Measurements from ENCODE around the gene VEGFA.
A peak's percentile ranks its signal among the peaks of the same experiment; 100 is the strongest.

Gene VEGFA

DNA sequence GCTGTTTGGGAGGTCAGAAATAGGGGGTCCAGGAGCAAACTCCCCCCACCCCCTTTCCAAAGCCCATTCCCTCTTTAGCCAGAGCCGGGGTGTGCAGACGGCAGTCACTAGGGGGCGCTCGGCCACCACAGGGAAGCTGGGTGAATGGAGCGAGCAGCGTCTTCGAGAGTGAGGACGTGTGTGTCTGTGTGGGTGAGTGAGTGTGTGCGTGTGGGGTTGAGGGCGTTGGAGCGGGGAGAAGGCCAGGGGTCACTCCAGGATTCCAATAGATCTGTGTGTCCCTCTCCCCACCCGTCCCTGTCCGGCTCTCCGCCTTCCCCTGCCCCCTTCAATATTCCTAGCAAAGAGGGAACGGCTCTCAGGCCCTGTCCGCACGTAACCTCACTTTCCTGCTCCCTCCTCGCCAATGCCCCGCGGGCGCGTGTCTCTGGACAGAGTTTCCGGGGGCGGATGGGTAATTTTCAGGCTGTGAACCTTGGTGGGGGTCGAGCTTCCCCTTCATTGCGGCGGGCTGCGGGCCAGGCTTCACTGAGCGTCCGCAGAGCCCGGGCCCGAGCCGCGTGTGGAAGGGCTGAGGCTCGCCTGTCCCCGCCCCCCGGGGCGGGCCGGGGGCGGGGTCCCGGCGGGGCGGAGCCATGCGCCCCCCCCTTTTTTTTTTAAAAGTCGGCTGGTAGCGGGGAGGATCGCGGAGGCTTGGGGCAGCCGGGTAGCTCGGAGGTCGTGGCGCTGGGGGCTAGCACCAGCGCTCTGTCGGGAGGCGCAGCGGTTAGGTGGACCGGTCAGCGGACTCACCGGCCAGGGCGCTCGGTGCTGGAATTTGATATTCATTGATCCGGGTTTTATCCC is at the start of gene VEGFA:
Gene VEGFA (plus strand): TSS at position 686 of the 846 bp plus-strand sequence.
- DNase-seq: peak; percentile 69

DNA sequence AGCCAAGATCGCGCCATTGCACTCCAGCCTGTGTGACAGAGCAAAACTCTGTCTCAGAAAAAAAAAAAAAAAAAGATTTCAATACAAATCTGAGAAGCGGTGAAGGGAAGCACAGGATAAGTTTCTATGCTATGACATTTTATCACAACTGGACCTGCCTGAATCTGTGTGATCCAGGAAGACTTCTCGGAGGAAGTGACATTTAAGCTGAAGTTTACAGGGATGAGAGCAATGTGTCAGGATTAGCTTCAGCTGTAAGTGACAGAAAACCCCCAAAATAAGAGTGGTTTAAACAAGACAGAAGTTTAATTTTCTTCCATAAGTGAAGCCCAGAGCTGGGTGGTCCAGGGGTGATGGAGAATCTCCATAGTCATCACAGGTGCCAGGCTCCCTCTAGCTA is 49.0 kb upstream of the VEGFA start:
- no peak for DNase-seq

GRCh38 chr6:43722920-43723545 is 47.0 kb upstream of the VEGFA start:
- DNase-seq: no peak

GRCh38 chr6:43723737-43724295 is 46.2 kb upstream of the VEGFA start:
- peak; percentile 1 for DNase-seq

GRCh38 chr6:43724354-43724753 is 45.7 kb upstream of the VEGFA start:
- no peak for DNase-seq

- DNase-seq: no peak
These were observed 44.9 kb upstream of the VEGFA start for GRCh38 chr6:43724914-43725642.

GRCh38 chr6:43725643-43726580 is 44.1 kb upstream of the VEGFA start:
- DNase-seq: no peak

DNA sequence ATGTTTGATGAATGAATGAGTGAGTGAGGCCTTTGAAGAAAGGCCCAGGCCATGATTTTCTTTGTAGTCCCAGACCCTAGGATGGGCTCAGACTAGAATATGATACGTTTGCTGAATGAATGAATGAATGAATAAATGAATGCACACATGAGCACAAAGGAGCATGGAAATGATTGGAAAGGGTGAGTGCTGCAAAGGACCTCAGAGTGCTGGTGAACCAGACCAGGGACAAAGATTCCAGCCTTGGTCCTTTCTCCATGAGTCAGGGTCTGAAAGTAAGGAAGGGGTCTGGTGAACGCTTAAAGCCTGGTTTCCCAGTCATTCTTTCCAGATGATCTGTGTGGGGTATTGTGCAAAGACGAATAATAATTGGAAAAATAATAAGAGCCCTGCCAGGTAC is 42.4 kb upstream of the VEGFA start:
- DNase-seq: no peak

GRCh38 chr6:43728586-43728985 is 41.4 kb upstream of the VEGFA start:
- no peak for DNase-seq

- no peak for DNase-seq
These were observed 40.5 kb upstream of the VEGFA start for GRCh38 chr6:43729537-43729936.

- no peak for DNase-seq
These were observed 39.4 kb upstream of the VEGFA start for GRCh38 chr6:43730634-43731033.

- DNase-seq: no peak
These were observed 36.3 kb upstream of the VEGFA start for GRCh38 chr6:43733471-43734293.

DNA sequence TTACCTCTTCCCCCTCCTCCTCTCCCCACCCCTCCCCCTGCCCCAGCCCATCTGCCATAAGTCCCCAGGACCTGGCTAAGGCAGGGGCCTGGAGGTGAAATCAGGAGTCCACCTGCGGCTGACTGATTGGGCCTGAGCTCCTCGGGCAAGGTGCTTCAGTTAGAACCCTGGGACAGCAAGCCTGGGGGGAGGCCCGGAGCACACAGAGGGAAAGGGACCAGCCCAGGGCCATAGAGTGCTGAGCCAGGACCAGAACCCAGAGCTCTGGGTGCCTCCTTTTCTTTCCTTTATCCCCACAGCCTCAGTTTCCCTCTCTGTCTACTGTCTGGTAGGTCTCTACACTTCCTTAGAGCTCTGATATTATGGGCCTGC is 35.7 kb upstream of the VEGFA start:
- DNase-seq: no peak

- DNase-seq: no peak
These were observed 34.3 kb upstream of the VEGFA start for GRCh38 chr6:43735642-43736199.

DNA sequence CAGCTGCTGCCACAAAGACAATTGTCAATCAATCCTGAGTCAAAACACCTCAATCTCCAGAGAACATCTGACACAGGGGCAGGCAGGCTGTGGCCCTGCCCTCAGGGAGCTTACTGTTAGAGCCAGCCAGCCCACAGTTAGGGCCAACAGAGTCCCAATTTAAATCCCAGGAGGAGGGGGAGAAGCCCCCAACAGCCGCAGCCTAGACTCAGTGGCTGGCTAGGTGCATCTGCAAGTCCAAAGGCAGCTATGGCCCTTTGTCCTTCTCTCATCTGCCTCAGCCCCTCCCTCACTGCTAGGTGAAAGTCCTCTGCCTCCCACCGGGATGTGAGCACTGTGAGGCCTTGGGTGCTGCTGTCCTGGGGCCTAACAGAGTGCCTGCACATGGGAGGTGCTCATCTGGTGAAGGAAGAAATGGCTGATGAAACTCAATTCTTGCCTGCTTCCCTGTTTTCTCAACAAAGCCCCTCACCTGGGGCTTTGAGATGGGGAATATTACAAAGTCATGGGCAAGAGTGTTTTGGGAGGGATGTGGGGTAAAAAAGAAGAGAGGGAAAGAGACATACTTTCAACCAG is 33.7 kb upstream of the VEGFA start:
- DNase-seq: no peak

DNA sequence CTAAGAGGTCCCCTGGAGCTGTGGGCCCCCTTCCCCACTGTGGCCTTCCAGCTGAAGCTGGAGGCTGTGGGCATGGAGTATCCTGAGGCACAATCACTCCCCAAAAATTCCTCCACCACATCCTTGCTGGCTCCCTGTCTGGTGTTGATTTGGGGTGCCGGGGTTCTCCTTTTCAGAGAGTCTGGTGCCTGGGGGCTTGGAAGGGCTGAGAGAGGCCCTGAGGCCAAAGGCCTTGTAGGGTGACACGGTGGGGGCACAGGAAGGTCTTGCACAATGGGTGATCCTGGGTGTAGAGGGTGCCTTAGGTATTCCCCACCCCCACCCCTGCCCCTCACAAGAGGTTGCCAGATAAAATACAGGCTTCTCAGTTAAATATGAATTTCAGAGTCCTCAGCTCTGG is 33.2 kb upstream of the VEGFA start:
- no peak for DNase-seq

DNA sequence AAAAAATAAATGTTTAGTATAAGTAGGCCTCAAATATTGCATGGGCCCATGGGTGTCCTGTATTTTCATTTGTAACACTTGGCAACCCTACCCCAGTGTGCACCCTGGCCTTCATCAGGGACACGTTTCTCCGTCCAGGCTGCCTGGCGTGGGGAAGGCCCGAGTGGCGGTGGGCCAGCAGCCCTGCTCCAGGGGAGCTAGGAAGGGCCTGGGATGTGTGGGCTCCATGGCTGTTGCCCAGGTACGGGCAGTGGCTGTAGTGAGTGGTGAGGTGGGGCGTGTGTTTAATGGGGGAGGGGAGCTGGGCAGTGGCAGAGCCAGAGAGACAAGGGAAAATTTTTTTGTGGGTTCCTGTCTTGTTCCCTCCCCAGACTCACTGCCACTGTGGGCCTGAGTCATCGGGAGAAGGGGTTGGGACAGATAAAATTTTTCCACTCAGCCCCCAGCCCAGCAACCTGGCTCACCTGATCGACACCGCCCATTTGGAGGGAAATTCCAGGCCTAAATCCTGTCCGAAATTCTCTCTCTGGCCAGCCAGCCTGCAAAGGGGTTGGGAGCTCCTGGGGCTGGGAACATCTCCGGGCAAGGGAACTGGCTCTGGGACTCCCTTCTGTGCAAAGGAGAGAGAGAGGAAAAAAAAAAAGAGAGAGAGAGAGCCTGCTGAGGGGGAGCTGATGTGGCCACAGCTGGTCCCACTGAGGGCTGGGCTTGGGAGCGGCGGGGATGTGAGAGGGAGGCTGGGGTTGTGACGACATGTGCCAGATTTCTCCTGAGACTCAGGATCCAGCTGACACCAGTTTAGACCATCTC is 32.5 kb upstream of the VEGFA start:
- no peak for DNase-seq

GRCh38 chr6:43738267-43738676 is 31.7 kb upstream of the VEGFA start:
- DNase-seq: no peak

DNA sequence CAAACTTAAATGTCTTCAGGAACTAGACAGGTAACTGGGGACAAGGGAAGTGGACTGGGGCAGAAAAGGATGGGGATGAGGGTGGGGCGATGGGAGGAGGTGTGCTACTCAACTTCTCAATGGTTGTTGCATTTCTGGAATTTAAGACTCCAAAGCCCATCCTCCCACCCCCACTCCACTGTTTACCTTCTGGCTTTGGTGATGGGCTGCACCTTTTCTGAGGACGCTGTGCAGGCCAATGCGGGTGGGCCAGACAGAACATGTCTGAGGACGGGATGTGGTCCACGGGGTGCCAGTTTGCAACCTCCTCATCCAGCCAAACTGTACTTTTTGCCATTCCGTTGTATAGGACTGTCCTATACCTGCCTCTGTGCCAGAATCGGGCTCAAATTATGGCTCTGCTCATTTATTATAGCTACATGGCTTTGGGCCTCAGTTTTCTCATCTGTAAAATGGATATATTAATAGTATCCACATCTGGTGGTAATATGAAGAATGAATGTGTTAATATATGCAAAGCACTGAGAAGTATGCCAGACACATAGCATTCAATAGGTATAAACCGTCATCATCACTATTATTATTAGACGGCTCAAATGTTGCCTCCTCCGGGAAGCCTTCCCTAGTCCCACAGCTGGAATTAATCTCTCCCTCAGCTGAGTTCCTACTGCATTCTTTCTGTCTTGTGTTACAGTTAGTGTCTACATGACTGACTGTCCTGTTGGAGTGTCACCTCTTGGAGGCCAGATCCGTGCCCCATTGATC is 31.0 kb upstream of the VEGFA start:
- DNase-seq: no peak

All from NCI-H1694 (cell line).